Neural crest cell (in vitro differentiated cells): ENCODE data around the gene YRDC. TPM values are rescaled to one million over a fixed set of nuclear protein-coding genes. Genes with fewer than 3 reads are reported as not detected.

Experiments used
- DNase-seq: peaks from one replicate; pipeline ENCODE4 v3.0.0; 2021; ENCODE audit warnings: low read depth, mixed read lengths, low spot score
- H3K27ac Mint-ChIP-seq: one replicate; pipeline ENCODE4 v1.8.0; 2021; ENCODE audit warnings: mild to moderate bottlenecking, mixed read lengths; ENCODE audit not compliant: unreplicated experiment
- H3K27me3 Mint-ChIP-seq: 2 replicates; pipeline ENCODE4 v1.8.0; 2021; ENCODE audit warnings: low read depth, mild to moderate bottlenecking, mixed read lengths
- H3K36me3 Mint-ChIP-seq: 2 replicates; pipeline ENCODE4 v1.8.0; 2021; ENCODE audit warnings: low read depth, mild to moderate bottlenecking, mixed read lengths
- H3K4me1 Mint-ChIP-seq: 2 replicates; pipeline ENCODE4 v1.8.0; 2021; ENCODE audit warnings: mixed read lengths
- H3K4me3 Mint-ChIP-seq: one replicate; pipeline ENCODE4 v1.8.0; 2021; ENCODE audit warnings: mild to moderate bottlenecking, mixed read lengths
- H3K9me3 Mint-ChIP-seq: 2 replicates; pipeline ENCODE4 v1.8.0; 2021; ENCODE audit warnings: mixed read lengths
- CTCF ChIP-seq: fragments of 200-600 bp; sonication (generic); conservative IDR thresholded peaks from 2 replicates; pipeline ENCODE4 v1.5.0; 2021; ENCODE audit warnings: antibody characterized with exemption, mild to moderate bottlenecking
- total RNA-seq: library from RNA; stranded (reverse); gene quantifications from 2 replicates; pipeline ENCODE4 v1.2.1, GENCODE V29; 2021

Gene YRDC
- total RNA-seq, 1 donor from 2014 or later, result 17.6 TPM

GRCh38 chr1:37850352-37850955 lies 42.4 kb upstream of the YRDC start:
- peaks cover 3% of the 10 kb centered on the region for H3K36me3 Mint-ChIP-seq
- H3K4me3 Mint-ChIP-seq, result no peak overlapping the region
- no peak overlapping the region for H3K27ac Mint-ChIP-seq
- H3K4me1 Mint-ChIP-seq, result peaks cover 4% of the 10 kb centered on the region
- DNase-seq, result no peak
- no peaks in the 10 kb centered on the region for H3K27me3 Mint-ChIP-seq
- H3K9me3 Mint-ChIP-seq, result no peaks in the 10 kb centered on the region
- TF ChIP-seq CTCF, result no peak

GRCh38 chr1:37849480-37849879 lies 41.5 kb upstream of the YRDC start:
- TF ChIP-seq CTCF, result no peak
- Mint-ChIP-seq H3K4me1 (peaks cover 4% of the 10 kb centered on the region), H3K27ac (no peak overlapping the region), H3K36me3 (peaks cover 3% of the 10 kb centered on the region), H3K9me3 (no peaks in the 10 kb centered on the region), H3K27me3 (no peaks in the 10 kb centered on the region), H3K4me3 (no peak overlapping the region)
- DNase-seq, result no peak

GRCh38 chr1:37846647-37847339 lies 38.8 kb upstream of the YRDC start:
- Mint-ChIP-seq H3K4me3 (no peak overlapping the region), H3K27me3 (no peaks in the 10 kb centered on the region), H3K27ac (no peak overlapping the region), H3K36me3 (no peaks in the 10 kb centered on the region), H3K4me1 (no peaks in the 10 kb centered on the region), H3K9me3 (no peaks in the 10 kb centered on the region)
- TF ChIP-seq CTCF, result no peak
- no peak for DNase-seq

- DNase-seq, result no peak
- H3K27ac Mint-ChIP-seq, result no peak overlapping the region
- no peaks in the 10 kb centered on the region for H3K9me3 Mint-ChIP-seq
- no peaks in the 10 kb centered on the region for H3K27me3 Mint-ChIP-seq
- no peak overlapping the region for H3K4me3 Mint-ChIP-seq
- H3K36me3 Mint-ChIP-seq, result no peaks in the 10 kb centered on the region
- TF ChIP-seq CTCF, result no peak
- H3K4me1 Mint-ChIP-seq, result no peaks in the 10 kb centered on the region
Measured at GRCh38 chr1:37845786-37846185, 37.8 kb upstream of the YRDC start.

- Mint-ChIP-seq H3K9me3 (no peaks in the 10 kb centered on the region), H3K27ac (no peak overlapping the region)
- DNase-seq, result no peak
Measured at GRCh38 chr1:37845049-37845646, 37.1 kb upstream of the YRDC start.

More at GRCh38 chr1:37845049-37845646, 37.1 kb upstream of the YRDC start:
- H3K36me3 Mint-ChIP-seq, result no peaks in the 10 kb centered on the region
- no peak overlapping the region for H3K4me3 Mint-ChIP-seq
- TF ChIP-seq CTCF, result no peak
- H3K4me1 Mint-ChIP-seq, result no peaks in the 10 kb centered on the region
- H3K27me3 Mint-ChIP-seq, result no peaks in the 10 kb centered on the region
